GM19438 (cell line): ENCODE data around the gene AP3S1.
"Not testable (repeated sequence)": the region's sequence is repeated elsewhere in the genome, so short reads cannot be mapped to it uniquely, and the experiment has no call there.

Experiments
- ATAC-seq: cut with Tn5 transposase; IDR thresholded peaks from one replicate; pipeline ENCODE4 v1.9.1; 2021; ENCODE audit warnings: low read depth; ENCODE audit not compliant: unreplicated experiment

Gene AP3S1

GRCh38 chr5:115841382-115842088 is at the start of gene AP3S1, which contains the start of gene ATG12:
TSS of gene AP3S1 (plus strand) at chr5:115841935. CDS start at chr5:115842038, 103 bp downstream.
TSS of gene ATG12 (minus strand) at chr5:115841565. CDS start at chr5:115841552, 13 bp downstream.
- ATAC-seq = peak; percentile 78

DNA sequence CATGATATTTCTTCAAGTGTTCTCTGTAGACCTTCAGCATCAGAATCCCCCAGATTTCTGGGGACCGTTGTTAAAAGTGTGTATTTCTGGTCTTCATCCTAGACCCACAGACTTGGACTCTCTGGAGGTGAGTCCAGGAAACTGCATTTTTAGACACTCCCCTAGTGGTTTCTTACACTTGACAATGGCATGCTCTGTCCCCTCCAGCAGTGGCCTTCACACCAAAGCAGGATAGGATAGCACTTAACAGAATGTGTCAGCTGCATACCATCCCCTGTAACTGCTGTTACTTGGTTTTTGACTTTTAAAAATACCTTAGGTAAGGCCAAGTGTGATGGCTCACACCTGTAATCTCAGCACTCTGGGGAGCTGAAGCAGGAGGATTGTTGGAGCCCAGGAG is 46.0 kb upstream of the AP3S1 start:
- ATAC-seq = no peak

- ATAC-seq = no peak
These were observed 45.1 kb upstream of the AP3S1 start for GRCh38 chr5:115796656-115797055.

DNA sequence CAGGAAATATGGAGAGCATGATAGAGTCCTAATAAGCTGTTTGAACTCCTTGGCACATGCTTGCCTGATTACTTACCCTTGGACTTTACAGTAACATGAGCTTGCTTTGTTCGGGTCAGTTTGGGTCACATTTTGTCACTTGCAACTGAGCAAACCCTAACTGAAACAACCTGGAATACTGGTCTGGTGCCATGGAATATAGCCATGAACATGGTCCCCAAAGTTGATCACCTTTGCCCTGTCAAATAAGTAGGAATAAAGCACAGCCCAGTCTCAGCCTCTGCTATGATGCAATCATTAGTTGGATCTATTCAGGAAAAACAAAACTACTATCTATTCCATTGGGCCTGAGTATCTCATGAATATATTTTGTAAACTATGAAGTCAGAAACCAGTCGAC is 43.5 kb upstream of the AP3S1 start:
- no peak for ATAC-seq

DNA sequence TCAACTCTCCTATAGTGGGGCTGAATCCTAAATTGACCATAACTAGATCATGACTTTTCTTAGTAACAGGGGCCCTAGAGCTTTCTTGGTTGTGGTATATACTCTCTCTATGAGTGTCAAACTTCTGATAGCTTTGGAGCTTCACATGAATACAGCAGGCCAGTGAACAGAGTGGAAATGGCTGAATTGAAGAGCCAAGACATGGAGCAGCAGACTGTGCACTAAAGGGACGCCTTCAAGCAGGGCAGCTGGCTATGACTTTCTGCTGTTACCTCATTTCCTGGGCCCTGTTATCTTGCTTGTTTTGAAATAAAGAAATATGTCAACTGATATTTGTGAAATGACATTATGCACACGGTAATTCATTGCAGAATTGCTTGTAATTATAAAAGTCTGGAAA is 41.6 kb upstream of the AP3S1 start:
- ATAC-seq = no peak

DNA sequence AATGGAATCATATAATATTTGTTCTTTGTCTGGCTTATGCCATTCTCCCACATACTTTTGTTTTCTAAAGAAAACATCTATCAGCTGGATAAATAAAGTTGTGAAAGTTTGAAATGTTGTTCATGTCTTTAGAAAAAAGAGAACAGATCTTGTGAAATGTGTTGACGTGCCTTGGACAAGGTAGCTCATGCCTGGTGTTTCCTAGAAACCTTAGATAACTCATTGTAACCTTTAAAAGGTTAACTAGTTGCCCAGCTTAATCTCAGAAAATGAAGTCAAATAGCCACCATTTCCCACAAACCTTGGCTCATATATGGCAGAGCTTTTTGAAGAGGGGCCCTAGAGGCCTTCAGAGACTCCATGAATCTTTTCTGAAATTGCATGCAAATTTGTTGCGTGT is 40.6 kb upstream of the AP3S1 start:
- ATAC-seq = no peak

DNA sequence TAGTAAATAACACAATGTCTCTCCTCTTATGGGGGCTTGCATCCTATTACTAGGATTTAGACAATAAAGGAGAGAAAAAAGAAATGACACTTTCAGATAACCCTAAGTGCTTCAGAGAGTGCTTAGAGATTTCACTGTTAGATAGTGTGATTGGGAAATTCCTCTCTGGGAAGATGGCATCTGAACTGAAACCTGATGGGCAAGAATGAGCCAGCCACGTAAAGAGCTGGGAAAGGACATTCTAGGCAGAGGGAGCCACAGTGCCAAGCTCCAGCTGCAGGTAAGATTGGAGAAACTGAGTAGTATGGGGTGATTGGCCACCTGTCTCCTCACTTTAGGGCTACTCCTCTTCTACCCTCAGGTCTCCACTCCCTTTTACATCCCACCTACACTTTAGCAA is 39.8 kb upstream of the AP3S1 start:
- no peak for ATAC-seq

GRCh38 chr5:115806986-115807653 is 34.6 kb upstream of the AP3S1 start:
- no peak for ATAC-seq

GRCh38 chr5:115807654-115808052 is 34.1 kb upstream of the AP3S1 start:
- ATAC-seq = no peak

- ATAC-seq = not testable (repeated sequence)
These were observed 33.7 kb upstream of the AP3S1 start for GRCh38 chr5:115808066-115808465.

GRCh38 chr5:115809946-115810345 is 31.8 kb upstream of the AP3S1 start:
- ATAC-seq = no peak

GRCh38 chr5:115810761-115811160 is 31.0 kb upstream of the AP3S1 start:
- no peak for ATAC-seq

- no peak for ATAC-seq
These were observed 30.3 kb upstream of the AP3S1 start for GRCh38 chr5:115811406-115811805.

- ATAC-seq = no peak
These were observed 29.4 kb upstream of the AP3S1 start for GRCh38 chr5:115812372-115812771.

DNA sequence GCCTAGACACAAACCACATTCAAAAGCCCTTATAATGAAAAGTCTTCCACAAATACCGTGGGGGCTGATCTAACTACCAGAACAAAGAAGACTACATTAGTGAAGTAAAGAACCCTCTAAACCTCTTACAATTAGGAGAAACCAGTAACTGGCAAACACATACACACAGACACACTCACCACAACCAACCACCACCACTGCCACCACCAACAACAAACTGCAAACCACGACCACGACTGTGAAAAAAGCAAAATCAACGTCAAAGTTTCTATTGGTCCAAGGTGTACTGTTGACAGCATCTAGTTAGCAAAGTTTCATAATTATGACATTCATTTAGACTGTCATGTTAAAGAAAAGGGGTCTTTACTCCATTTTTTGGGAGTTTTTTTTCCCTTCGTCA is 28.0 kb upstream of the AP3S1 start:
- ATAC-seq = no peak

GRCh38 chr5:115815006-115815692 is 26.6 kb upstream of the AP3S1 start:
- ATAC-seq = no peak

- no peak for ATAC-seq
These were observed 26.0 kb upstream of the AP3S1 start for GRCh38 chr5:115815693-115816225.

DNA sequence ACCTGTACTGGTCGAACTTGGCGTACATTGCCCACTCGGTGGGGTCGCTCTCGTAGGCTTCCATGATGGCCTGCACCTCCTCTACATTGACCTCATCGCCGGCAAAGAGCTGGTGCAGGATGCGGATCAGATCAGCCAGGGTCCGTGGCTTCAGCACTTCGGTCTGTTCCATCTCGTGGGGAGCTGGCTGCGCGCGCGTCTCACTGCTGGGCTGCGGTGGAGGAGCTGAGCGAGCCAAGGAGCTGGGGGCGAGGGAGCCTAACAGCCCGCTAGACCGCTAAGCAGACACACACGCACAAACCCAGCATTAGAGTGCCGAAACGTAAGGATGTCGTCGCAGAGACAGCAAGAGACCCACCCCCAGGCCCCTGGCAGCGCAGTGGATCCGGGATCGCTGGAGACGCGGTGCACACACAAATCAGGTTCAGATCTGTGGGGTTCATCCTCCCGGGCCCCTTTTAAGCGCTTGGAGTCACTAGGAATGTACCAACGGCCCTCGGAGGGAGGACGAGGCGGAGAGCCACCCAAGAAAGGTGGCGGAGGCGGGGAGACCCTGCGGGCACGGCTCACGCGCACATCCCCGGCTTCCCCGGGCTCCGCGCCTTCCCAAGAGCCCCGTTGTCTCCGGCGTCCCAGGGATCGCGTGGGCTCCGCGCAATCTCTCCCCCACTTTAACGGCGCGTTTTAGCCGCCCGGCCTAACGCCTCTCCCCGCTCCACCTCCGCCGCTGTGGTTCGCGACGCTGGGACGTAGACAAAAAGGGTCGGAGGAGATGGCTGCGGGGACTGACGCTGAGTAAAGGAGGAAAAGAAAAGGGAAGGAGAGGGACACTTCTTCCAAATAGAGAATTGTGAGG is 25.3 kb upstream of the AP3S1 start, which contains the start of gene CDO1:
Gene CDO1 (minus strand): TSS at position 434 of the 856 bp plus-strand sequence. CDS start 262 bp downstream, at position 172.
- peak; percentile 60 for ATAC-seq

- no peak for ATAC-seq
These were observed 24.3 kb upstream of the AP3S1 start for GRCh38 chr5:115817386-115817785.

DNA sequence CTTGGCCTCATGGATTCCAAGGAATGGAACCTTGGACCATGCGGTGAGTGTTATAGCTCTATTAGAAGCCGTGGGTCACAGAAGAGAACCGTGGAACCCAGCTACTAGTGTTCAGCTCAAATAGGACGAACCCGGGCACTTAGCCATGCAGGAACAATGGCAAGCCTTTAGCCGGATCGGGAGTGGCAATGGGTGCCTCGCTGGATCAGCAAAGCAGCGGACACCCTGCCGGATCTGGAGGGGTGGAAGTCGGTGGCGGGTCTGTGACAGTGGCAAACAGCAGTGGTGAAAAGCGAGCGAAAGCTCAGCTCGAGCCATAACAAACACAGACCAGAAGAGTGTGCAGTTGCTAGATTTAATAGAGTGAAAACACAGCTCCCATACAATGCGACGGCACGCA is 22.9 kb upstream of the AP3S1 start:
- ATAC-seq = no peak
